Pulmonary artery endothelial cell (primary cell): ENCODE measurements around the gene CASS4. TPM values are rescaled to one million over a fixed set of nuclear protein-coding genes. Genes with fewer than 3 reads are reported as not detected.
"Not testable (repeated sequence)": the region's sequence is repeated elsewhere in the genome, so short reads cannot be mapped to it uniquely, and the experiment has no call there.

Experiments
- DNase-seq: peaks from one replicate; pipeline ENCODE4 v3.0.0-alpha.2; 2011; ENCODE audit warnings: low read depth, low spot score
- total RNA-seq: library from RNA; depleted of rRNA; stranded (reverse); fragments of >200 nt; gene quantifications from 2 replicates; pipeline ENCODE4 v1.2.3, GENCODE V29; 2014

The CASS4 gene
- total RNA-seq, result 0.07 TPM in 1 of 2 replicates, not detected in the other

GRCh38 chr20:56411759-56412472 lies at the start of gene CASS4:
Gene CASS4 (plus strand): TSS chr20:56412260. CDS start chr20:56412459, 199 bp downstream.
- no peak for DNase-seq

- DNase-seq, result no peak
Observed at GRCh38 chr20:56362833-56363413, 49.1 kb upstream of the CASS4 start.

- DNase-seq, result no peak
Observed at GRCh38 chr20:56363491-56363890, 48.6 kb upstream of the CASS4 start.

- DNase-seq, result no peak
Observed at GRCh38 chr20:56368351-56369134, 43.5 kb upstream of the CASS4 start.

GRCh38 chr20:56369179-56369578 lies 42.9 kb upstream of the CASS4 start:
- no peak for DNase-seq

- DNase-seq, result no peak
Observed at GRCh38 chr20:56371977-56372376, 40.1 kb upstream of the CASS4 start.

- DNase-seq, result no peak
Observed at GRCh38 chr20:56372850-56373249, 39.2 kb upstream of the CASS4 start.

GRCh38 chr20:56373942-56374341 lies 38.1 kb upstream of the CASS4 start:
- no peak for DNase-seq

GRCh38 chr20:56376331-56376730 lies 35.7 kb upstream of the CASS4 start:
- DNase-seq, result no peak

GRCh38 chr20:56378386-56378785 lies 33.7 kb upstream of the CASS4 start:
- DNase-seq, result no peak

GRCh38 chr20:56380375-56380774 lies 31.7 kb upstream of the CASS4 start:
- no peak for DNase-seq

GRCh38 chr20:56381501-56381900 lies 30.6 kb upstream of the CASS4 start:
- no peak for DNase-seq

- DNase-seq, result no peak
Observed at GRCh38 chr20:56382696-56383095, 29.4 kb upstream of the CASS4 start.

- no peak for DNase-seq
Observed at GRCh38 chr20:56383334-56383733, 28.7 kb upstream of the CASS4 start.

GRCh38 chr20:56385130-56385529 lies 26.9 kb upstream of the CASS4 start:
- no peak for DNase-seq

- DNase-seq, result no peak
Observed at GRCh38 chr20:56386219-56386618, 25.8 kb upstream of the CASS4 start.

- DNase-seq, result no peak
Observed at GRCh38 chr20:56388882-56389281, 23.2 kb upstream of the CASS4 start.

GRCh38 chr20:56389807-56390206 lies 22.3 kb upstream of the CASS4 start:
- DNase-seq, result no peak

GRCh38 chr20:56390396-56390795 lies 21.7 kb upstream of the CASS4 start:
- DNase-seq, result not testable (repeated sequence)

- DNase-seq, result no peak
Observed at GRCh38 chr20:56391037-56391436, 21.0 kb upstream of the CASS4 start.

GRCh38 chr20:56391596-56392131 lies 20.4 kb upstream of the CASS4 start:
- no peak for DNase-seq
